Central memory CD4-positive, alpha-beta T cell (primary cell): ENCODE results near the gene CKAP2.
"Not testable (repeated sequence)": the region's sequence is repeated elsewhere in the genome, so short reads cannot be mapped to it uniquely, and the experiment has no call there.

Source experiments
- DNase-seq: peaks from one replicate; pipeline ENCODE4 v3.0.0; 2022

CKAP2 gene

GRCh38 chr13:52451135-52451804, 4.0 kb upstream of the CKAP2 start:
- DNase-seq: no peak

DNA sequence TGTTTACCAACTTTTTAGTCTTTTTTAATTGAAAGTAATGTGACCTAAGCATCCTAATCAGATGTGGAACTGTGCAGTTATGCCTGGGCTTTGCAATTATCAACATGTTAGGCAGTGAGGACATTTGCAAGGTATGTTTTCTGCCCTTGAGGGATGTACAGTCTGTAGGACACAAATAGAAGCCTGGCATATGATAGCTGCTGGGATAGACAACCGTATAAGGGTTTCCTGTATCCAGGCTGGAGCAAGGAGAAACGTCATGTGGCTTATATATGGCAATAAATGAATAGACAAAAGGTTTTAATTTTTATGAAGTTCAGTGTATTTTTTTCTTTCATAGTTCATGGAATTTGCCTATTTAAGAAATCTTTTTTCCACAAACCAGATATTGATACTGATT, 2.8 kb upstream of the CKAP2 start:
- no peak for DNase-seq

DNA sequence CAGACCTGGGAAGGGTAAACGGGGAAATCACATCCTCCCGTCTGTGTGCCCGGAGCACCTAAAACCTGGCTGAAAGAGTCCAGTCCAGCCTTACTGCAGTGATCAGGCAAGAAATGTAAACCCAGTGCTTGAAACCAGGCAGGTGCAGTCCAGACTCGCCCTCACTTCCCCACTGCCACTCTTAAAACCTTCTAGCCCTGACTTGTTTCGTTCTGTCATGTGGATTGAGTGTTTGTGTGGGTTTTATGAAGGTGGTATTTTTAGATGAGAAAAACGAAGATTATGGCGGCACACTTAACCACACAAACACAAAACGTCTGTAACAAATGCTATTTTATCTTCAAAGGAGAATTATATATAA, 839 bp upstream of the CKAP2 start:
- no peak for DNase-seq

- DNase-seq: peak; percentile 72
Observed at GRCh38 chr13:52455677-52456041, 381 bp downstream of the CKAP2 start.

GRCh38 chr13:52459668-52460067, 4.4 kb downstream of the CKAP2 start:
- no peak for DNase-seq

- no peak for DNase-seq
Observed at GRCh38 chr13:52461265-52461664, 6.0 kb downstream of the CKAP2 start.

- DNase-seq: no peak
Observed at GRCh38 chr13:52463526-52463925, 8.2 kb downstream of the CKAP2 start.

- not testable (repeated sequence) for DNase-seq
Observed at GRCh38 chr13:52468487-52468886, 13.2 kb downstream of the CKAP2 start.

DNA sequence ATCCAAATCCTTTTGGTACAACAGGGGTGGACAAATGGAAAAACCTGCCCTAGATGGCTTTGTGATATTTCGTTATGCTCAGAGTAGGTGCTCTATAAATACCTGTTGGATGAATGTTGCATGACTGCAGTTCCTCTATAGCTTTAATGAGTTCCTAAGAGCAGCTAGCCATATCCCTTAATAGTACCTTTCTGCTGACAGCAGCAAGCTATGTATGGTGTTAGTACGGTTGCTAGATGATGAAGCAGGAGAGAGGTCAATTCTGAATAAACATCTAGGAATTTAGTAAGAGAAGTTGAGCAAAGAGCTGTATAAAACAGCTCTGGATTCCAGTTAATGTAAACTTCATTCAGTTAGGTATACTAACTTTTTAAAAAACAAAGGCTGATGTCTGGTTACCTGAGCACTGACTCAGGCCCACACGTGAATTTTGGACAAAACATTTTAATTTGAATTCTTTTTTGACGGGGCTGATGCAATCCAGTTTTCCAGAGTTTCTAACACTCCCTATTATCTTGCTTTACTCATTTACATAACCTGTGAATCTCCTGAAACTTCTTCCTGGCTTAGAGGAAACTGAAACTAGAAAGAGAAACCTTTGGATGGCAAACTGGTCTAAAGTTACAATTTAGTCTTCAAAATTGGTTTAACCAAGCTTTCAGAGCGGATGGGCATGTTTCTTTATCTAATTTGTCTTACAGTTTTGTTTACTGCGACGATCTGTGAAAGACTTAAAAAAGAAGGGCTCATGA, 25.6 kb downstream of the CKAP2 start:
- not testable (repeated sequence) for DNase-seq

GRCh38 chr13:52487078-52487477, 31.8 kb downstream of the CKAP2 start:
- not testable (repeated sequence) for DNase-seq

GRCh38 chr13:52488763-52489162, 33.5 kb downstream of the CKAP2 start:
- DNase-seq: not testable (repeated sequence)

- DNase-seq: not testable (repeated sequence)
Observed at GRCh38 chr13:52491015-52491414, 35.7 kb downstream of the CKAP2 start.

DNA sequence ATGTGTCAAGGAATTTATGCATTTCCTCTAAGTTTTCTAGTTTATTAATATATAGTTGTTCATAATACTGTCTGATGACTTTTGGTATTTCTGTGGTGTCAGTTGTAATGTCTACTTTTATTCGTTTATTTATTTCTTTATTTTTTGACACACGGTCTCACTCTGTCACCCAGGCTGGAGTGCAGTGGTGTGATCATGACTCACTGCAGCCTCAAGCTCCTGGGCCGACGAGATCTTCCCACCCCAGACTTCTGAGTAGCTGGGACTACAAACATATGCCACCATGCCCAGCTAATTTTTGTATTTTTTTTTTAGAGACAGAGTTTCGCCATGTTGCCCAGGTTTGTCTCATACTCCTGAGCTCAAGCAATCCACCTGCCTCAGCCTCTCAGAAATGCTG, 39.0 kb downstream of the CKAP2 start:
- DNase-seq: not testable (repeated sequence)

- DNase-seq: not testable (repeated sequence)
Observed at GRCh38 chr13:52497979-52498378, 42.7 kb downstream of the CKAP2 start.

- DNase-seq: not testable (repeated sequence)
Observed at GRCh38 chr13:52502277-52502676, 47.0 kb downstream of the CKAP2 start.

- not testable (repeated sequence) for DNase-seq
Observed at GRCh38 chr13:52505843-52506242, 50.6 kb downstream of the CKAP2 start.

- not testable (repeated sequence) for DNase-seq
Observed at GRCh38 chr13:52509532-52509931, 54.3 kb downstream of the CKAP2 start.

DNA sequence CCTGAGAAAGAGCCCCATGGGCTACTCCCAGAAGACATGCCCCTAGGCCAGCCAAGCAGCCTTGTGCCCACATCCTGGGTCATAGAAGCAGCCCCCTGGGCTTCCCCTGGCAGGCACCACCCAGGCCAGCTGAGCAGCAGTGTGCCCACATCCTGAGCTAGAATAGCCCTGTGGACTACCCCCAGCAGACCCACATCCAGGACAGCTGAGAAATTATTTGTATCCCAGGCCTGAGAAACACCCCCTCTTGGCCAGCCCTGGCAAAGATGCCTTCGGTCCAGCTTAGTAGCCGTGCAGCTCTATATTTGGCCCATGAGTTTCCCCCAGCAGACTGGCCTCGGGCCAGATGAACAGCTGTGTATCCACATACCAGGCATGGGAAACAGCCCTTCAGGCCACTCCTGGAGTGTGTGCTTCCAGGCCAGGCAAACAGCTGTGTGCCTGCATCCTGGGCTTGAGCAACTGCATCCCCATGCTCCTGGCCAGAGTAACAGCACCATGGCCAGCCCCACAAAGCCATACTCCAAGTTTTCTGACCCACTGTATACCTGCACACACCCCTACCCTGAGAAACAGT, 55.0 kb downstream of the CKAP2 start:
- not testable (repeated sequence) for DNase-seq

- DNase-seq: not testable (repeated sequence)
Observed at GRCh38 chr13:52511598-52511997, 56.3 kb downstream of the CKAP2 start.

- not testable (repeated sequence) for DNase-seq
Observed at GRCh38 chr13:52513957-52514596, 58.8 kb downstream of the CKAP2 start.

- not testable (repeated sequence) for DNase-seq
Observed at GRCh38 chr13:52523323-52523722, 68.0 kb downstream of the CKAP2 start.
